HS-5 (cell line): ENCODE results near the gene RAMP3.
"Not testable (repeated sequence)": the region's sequence is repeated elsewhere in the genome, so short reads cannot be mapped to it uniquely, and the experiment has no call there.

Source experiments
- DNase-seq: peaks from one replicate; pipeline ENCODE4 v3.0.0-alpha.2; 2012; ENCODE audit warnings: low read depth

The RAMP3 gene

DNA sequence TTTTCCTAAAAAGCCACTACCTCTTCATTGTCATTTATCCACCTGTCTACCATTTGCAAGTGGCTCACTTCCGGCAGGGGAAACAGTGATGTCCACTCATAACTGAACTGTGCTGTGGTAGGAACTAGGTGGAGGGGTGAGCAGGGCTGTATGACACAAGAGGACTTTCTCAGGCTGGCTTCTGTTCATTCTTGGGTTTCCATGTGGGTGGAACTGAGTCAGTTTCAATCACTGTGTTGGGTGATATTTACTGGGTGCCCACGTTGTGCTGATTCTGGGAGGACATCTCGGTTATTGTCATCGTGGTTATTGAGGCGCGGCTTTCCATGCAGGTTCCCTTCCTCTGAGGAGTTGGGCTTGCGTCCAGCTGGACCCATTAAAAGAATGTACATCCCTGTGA lies 38.8 kb downstream of the RAMP3 start:
- DNase-seq = no peak

DNA sequence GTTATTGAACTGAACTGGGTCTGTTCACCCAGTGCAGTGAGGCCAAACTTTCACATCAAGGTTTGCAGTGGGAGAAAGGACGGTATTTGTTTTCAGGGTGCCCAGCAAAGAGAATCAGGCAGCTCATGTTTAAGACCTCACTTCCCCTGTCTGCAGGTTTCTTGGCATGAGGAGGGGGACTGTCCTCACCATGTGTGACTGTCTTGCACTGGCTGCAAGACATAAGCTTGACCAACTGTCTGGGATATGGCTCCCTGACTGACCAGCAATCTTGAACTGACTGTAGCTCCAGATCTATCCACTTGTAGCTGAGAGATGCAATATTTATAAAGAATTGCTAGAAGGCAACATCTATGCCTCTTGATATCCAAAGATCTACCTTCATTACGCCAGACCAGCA lies 39.9 kb downstream of the RAMP3 start:
- DNase-seq = no peak

DNA sequence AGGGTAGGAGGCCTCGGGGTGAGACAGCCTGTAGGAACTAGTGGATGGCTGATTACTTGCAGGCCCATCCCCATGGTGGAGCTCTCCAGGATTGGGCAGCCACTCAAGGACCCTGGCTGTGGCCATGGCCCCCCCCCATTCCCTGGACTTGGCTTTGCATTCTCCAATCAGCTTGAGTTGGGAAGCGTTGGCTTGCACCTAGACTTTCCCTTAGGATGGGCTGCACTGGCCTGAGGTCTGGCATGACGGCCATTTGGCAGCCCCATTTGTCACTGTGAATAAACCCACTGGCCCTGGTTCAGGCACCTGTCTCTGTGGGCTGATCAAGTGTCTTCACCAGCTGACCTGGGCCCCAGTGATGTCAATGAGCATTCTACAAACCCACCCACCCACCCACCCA lies 41.4 kb downstream of the RAMP3 start:
- DNase-seq = no peak

DNA sequence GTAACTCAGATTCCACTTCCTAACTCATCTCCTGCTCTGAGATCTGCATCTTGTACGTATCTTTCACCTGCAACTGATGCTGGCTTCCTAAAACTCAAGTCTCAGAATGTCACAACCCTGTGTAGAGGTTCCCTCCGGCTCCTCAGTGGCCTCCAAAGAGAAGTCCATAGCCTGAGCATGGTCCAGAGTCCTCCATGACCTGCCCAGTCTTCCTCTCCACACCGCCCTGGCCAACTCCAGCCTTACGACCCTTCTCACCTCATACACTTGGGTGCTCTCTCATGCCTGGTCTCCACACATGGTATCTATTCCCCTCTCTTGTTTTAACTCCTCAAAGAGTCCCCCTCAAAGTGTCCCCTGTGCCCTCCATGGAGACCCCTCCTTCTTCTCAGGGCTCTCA lies 41.9 kb downstream of the RAMP3 start:
- DNase-seq = no peak

DNA sequence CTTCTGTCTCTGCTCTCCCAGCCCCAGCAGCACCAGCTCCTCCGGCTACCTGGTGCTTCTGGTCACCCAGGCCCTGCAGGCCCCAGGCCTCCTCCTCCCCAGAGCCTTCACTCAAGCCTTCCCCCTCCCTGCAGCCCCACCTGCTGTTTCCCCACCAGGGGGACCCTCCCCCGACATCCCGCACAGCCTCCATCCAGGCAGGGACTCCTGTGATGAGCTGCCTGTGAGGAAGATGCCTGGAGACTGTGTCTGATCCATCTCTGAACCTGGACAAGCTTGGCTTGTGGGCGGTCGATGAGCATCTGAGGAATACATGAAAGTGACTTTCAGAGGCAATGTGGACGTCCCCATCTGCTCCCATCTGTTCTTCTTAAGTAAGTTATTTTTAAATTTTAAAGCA lies 45.0 kb downstream of the RAMP3 start:
- no peak for DNase-seq

DNA sequence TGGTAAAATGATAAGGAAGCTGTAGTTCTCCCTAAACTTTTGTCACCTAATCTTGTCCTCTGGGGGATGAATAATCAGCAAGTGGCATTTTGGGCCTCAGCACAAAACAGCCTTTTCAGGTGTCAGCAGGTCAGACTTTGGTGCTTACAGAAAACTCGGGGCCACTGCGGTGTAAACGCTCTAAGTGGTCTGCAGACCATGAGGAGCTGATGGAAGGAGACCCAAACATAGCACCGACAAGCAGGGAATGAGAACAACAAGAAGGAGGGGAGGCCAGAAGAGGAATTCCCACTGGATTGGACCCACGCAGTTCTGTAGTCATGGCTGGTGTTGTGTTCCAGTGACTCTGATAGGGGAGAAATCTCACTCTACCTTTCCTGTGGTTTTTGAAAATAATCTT lies 45.4 kb downstream of the RAMP3 start:
- no peak for DNase-seq

DNA sequence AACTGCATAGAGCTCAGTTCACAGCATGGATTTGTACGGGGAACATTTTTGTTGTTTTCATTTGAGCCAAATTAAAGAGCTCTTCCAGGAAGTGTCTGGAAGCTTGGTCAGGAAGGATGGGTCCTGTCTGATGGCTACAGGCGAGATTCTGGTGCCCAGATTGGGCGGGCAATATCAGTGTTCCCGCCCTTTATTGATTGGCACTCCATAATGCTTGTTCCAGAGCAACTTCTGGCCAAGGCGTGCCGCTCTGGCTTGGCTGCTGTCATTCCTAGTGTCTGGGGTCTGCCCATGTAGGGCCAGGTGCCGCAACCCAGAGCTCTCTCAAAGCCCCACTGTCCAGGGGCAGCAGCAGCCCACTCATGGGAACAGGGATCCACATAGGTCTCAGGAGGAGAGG lies 45.9 kb downstream of the RAMP3 start:
- DNase-seq = no peak

DNA sequence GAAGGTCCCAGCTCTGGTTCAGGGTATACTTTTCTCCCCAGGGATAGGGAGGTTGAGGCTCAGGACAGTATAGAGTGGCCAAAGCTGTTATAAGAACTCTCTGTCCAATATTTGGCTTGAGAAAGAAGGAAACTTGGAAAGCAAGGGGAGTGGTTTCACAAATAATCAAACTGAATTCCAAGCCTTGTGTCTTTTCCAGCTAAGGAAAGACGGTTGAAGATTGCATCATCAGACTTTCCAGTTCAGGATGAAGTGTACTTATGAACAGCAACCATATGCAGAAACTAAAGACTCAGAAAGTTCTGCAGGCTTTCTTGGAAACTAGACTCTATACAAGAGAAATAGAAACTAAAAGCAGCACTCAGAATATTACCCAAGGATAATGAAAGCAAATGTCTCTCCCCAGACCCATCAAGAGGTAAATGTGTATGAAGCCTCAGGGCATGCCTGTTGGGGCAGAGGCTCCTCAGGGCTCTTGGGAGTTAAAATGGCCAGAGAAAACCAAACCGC lies 46.4 kb downstream of the RAMP3 start:
- no peak for DNase-seq

DNA sequence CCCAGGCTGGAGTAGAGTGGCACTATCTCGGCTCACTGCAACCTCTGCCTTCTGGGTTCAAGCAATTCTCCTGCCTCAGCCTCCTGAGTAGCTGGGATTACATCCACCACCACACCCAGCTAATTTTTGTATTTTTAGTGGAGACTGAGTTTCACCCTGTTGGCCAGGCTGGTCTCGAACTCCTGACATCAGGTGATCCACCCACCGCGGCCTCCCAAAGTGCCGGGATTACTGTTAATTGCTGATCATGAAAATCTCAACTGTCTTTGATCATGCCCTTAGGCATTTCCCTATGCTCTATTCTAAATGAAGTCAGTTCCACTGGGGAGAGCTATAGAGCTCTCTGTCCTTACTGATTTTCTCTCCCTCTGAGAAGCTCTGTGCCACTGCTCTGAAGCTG lies 48.7 kb downstream of the RAMP3 start:
- DNase-seq = not testable (repeated sequence)

DNA sequence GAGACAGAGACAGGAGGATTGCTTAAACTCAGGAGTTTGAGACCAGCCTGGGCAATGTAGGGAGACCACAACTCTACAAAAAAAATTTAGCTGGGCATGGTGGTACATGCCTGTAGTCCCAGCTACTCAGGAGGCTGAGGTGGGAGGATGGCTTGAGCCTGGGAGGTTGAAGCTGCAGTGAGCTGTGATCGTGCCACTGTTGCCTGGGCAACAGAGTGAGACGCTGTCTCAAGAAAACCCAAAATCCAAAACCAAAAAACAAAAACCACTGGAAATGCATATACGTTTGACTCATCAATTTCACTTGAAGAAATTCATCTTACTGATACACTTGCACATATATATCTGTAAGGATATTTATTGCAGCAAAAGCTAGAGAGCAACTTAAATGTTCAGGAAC lies 52.3 kb downstream of the RAMP3 start:
- not testable (repeated sequence) for DNase-seq

DNA sequence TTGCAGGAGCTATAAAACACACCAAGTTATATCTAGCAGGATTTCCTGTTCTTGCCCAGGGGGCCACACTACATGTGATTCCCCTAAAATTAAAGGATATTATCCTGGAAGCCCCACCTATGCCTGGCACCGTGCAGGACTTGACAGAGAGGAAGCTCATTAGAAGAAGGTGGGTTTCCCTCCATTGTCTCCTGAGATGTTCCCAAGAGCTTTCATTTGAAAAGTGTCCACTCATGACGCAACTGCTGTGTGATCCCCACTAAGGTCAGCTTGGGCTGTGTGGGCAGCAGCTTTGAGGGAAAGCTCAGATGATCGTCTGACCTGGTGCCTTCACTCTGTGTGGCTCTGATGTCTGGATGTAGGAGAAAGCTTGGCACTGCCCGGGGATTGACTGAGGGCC lies 53.5 kb downstream of the RAMP3 start:
- no peak for DNase-seq

DNA sequence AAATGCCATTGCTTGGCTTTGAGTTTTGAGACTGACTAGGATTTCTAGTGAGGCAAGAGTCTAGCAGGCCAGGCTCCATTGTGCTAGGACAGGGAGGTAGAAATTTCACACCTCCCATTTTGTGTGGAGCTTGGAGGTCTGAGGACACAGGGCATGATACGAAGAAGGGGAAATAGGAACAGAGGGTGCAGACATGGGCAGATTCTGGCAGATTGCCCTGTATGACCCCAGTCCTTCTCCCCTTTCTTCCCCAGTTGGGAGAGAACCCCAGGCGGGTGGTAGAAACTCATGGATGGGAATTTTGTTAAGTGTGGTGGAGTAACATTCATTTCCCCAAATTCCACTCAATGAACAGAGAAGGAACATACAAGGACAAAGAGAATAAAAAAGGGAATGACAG lies 54.4 kb downstream of the RAMP3 start:
- no peak for DNase-seq

DNA sequence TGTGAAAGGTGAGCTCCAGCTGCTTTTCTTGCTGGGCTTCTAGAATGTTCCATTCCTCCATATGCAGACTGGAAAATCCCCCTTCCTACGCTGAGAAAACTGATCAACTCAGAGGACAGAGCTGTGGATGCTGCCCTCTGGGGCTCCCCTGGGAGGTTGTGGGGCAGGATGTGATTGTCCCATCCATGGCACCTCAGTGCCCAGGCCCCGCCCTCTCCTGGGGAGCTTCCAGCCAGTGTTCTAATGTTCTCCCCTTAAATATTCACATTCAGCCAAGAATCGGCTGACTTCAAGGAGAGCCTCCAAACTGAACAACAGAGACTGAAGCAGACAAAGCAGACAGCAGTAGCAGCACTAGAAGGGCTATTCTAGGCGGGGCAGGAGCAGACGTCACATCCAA lies 55.0 kb downstream of the RAMP3 start:
- DNase-seq = no peak

DNA sequence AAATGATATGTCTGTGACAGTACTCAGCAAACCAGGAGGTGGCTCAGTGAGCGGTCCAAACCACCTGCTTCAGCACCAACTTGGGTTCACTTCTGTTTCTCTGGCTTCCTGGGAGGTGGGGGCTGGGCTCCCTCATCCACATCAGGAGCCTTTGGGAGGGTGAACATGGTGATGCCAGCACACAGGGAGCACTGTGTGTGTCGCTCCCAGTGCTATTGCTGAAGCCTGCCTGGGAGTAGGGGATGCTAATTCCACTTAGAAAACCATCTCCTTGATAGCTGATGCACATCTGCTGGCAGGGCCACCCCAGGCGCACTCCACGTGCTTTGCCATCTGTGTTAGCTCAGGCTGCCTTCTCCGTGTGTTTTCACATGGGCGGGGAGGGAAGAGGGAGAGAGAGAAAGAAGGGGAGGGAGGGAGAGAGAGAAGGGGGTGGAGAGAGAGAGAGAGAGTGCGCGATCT lies 58.0 kb downstream of the RAMP3 start:
- no peak for DNase-seq

DNA sequence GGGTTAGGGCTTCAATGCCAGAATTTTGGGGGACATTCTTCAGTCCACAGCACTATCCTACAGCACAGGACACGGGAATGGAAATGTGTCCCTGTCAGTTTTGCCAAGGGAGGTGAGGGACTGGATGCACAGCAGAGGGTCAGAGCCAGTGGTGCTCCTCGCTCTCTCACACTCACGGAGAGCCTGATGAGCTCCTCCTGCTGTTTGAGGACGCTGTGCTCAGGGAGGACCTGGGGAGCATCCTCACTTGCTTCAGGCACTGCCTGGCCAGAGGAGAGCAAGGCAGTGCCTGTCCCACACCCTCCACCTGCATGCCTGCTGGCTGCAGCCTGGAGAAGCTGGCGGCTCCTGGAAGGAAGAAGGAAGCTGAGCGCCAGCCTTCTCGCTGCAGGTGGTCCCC lies 58.6 kb downstream of the RAMP3 start:
- no peak for DNase-seq

DNA sequence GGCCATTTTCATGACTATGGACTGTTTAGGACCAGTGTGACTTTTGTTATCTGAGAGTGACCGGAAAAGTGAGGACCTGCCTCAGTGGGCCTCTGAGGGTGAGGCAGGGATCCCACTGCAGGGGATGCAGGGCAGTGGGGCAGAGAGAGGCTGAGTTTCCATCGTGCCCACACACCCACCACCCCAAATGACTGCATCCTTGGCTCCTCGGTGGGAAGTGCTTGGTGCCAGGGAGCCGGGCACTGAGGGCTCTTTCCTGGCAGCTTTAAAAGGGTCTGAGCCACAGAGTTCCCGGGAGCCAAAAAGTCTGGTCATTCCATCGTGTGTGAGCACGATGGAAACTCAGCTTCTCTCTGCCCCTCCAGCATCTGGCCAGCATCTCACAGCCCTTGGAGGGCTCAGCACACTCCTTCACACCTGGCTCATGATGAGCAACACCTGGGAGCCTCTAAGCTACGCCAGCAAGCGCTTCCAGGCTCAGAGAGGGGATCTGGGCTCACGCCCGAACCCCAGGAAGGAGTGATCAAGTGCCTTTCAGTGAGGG lies 59.1 kb downstream of the RAMP3 start:
- DNase-seq = no peak

DNA sequence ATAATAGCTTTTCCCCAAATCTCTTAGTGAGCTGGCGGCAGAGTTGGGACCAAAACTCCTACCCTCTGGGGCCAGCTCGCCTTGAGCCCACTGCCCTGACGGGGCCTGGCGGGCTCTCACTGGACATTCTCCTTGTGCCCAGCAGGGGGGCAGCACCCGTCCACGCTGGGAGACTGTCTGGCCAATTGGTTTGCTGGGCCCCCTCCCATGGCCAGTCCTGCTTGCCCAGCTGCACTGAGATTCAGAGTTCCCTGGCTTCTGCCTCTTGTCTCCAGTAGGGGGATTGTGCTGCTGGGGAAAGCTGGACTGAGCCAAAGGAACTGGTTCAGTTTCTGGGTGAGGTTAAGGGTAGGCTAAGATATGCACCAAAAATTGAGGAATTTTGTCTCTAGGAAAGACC lies 59.8 kb downstream of the RAMP3 start:
- DNase-seq = no peak

DNA sequence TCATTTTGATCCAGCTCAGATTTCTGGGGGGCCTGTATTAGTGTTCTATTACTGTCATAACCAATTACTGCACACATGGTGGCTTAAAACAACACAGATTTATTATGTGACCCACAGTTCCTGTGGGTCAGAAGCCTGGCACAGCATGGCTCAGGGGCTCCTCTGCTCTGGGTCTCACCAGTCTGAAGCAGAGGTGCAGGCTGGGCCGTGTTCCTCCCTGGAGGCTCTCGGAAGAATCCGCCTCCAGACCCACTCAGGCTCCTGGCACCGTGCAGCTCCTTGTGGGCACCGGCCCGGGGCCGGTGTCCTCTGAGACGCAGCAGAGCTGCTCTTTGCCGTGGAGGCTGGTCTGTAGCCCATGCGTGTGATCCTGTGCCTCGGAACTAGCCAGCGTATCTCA lies 61.5 kb downstream of the RAMP3 start:
- DNase-seq = no peak

DNA sequence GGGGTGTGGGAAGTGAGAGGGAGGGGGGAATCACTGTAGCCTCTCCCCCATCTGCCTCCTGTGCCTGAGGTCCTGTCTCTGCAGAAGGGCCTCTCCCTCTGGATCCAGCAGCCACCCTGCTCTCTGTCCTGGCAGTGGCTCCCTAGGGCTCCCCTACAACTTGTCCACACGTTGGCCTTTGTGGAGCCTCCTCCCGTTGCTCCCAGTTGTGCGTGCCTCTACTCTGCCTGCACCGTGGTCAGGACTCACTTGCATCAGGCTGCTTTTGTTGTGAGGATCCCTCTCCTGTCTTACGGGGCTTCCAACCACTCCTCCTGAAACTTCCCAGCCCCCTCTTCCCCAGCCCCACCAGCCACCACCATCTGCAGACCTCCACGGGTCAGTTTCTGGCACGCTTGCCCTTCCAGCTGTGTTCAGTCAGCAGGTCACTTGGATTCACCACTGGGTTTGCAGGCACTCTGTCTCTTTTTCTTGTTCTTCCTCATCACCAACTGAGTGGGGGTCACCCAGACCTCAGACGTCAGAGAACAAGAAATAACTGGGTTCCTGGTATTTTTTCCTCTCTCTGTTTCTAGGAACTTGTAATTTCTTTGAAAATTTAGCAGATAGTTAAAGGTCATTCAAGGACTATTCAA lies 62.3 kb downstream of the RAMP3 start:
- DNase-seq = no peak

DNA sequence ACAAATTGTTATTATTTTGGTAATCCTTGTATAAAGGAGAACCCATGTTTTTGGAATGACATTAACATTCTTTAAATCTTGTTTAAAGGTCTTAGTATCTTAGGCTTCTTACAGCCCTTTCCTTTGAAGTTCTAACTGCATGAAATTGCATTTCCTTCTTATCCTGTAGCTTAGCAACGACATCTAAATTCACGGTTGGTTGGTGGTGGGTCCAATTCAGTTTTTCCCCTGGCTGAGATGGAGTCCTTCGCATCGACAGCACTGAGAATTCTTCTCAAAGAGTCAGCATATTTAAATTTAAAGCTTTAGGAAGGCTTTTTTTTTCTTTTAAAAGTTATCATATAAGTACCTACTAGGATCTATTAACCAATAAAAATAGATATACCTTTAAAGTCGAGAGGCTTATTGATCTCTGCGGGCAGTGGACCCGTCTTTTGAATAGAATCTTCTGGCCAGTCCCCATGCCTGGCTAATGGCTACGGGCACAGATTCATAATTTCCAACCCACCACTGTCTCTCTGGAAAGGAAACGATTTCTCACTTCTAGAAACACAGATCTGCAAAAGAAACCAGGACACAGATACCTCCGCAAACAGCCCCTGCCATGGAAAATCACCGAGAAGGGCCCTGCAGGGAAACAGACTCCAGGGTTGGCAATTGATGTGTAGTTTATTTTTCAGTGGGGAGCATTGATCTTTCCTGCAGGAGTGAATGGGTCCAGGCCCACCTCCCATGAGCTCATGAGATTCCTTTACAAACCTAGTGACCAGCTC lies 63.4 kb downstream of the RAMP3 start:
- no peak for DNase-seq

DNA sequence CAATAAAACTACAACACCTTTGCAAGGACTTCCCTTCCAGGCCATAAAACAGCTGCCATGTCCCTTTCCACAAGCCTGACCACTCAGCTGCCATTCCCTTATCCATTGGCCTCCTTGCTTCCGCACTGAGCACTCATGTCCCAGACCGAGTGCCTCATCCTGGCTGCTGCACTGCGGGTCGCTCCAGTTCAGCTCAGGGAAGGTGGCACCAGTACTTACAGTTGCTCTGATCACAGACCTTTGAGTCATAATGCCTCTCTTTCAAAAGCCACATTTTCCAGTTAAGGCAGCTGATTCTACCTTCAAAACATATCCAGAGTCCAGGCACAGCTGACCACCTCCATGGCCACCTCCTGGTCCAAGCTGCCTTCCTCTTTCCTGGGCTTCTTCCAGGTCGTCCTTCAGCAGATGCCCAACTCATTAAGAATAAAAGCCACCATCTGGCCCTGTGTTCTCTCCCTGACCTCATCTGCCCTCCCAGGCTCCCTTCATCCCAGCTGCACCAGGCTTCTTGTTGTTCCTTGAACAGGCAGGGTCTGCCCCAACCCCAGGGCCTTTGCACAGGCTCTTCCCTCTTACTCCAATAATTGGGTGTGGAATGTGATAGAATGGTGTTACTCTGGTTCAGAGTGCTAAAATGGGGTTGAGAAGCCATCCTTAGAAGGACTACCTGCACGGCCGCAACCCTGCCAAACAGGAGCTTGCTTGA lies 64.5 kb downstream of the RAMP3 start:
- DNase-seq = no peak

DNA sequence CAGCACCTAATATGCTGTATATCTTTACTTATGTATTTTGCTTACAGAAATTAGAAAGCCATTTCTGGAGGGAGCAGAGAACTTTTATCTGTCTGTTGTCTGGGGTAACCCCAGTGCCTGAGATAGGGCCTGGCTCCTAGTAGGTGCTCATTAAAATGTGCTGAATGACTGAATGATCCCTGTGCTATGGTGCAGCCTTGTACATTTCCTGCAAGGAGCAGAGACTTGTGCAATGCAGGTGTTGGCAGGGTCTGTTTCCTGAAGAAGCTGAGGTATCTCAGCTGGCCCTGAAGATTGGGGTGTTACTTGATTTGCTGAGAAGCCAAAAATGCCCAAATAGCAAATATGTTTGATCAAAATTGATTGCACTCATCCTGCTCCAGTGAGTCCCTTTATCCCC lies 65.5 kb downstream of the RAMP3 start:
- DNase-seq = no peak
